HG02610 (cell line): ENCODE results near the gene TUBGCP2.

ENCODE experiments used
- ATAC-seq: cut with Tn5 transposase; IDR thresholded peaks from one replicate; pipeline ENCODE4 v1.9.1; 2021; ENCODE audit warnings: mild to moderate bottlenecking, moderate library complexity; ENCODE audit not compliant: unreplicated experiment

TUBGCP2 gene

GRCh38 chr10:133309100-133309719, 538 bp upstream of the TUBGCP2 start:
- peak; percentile 66 for ATAC-seq

GRCh38 chr10:133307776-133308420, 774 bp downstream of the TUBGCP2 start:
- ATAC-seq, result peak; percentile 25

- ATAC-seq, result no peak
These were observed 1.7 kb downstream of the TUBGCP2 start for GRCh38 chr10:133306941-133307379.

- ATAC-seq, result no peak
These were observed 2.6 kb downstream of the TUBGCP2 start for GRCh38 chr10:133306097-133306476.

GRCh38 chr10:133303206-133303605, 5.5 kb downstream of the TUBGCP2 start:
- ATAC-seq, result no peak

- no peak for ATAC-seq
These were observed 6.4 kb downstream of the TUBGCP2 start for GRCh38 chr10:133302230-133302629.

GRCh38 chr10:133299738-133300137, 8.9 kb downstream of the TUBGCP2 start:
- no peak for ATAC-seq

GRCh38 chr10:133299224-133299623, 9.4 kb downstream of the TUBGCP2 start:
- no peak for ATAC-seq

GRCh38 chr10:133298466-133298865, 10.2 kb downstream of the TUBGCP2 start:
- no peak for ATAC-seq

GRCh38 chr10:133297504-133297903, 11.2 kb downstream of the TUBGCP2 start:
- no peak for ATAC-seq

GRCh38 chr10:133295426-133296320, 13.0 kb downstream of the TUBGCP2 start:
- ATAC-seq, result no peak

GRCh38 chr10:133294189-133294588, 14.5 kb downstream of the TUBGCP2 start:
- ATAC-seq, result no peak

- no peak for ATAC-seq
These were observed 14.9 kb downstream of the TUBGCP2 start for GRCh38 chr10:133293810-133294119.

- ATAC-seq, result no peak
These were observed 15.5 kb downstream of the TUBGCP2 start for GRCh38 chr10:133292919-133293809.

GRCh38 chr10:133289761-133290160, 18.9 kb downstream of the TUBGCP2 start:
- ATAC-seq, result no peak

- ATAC-seq, result no peak
These were observed 20.7 kb downstream of the TUBGCP2 start for GRCh38 chr10:133287832-133288500.

GRCh38 chr10:133286366-133286765, 22.3 kb downstream of the TUBGCP2 start:
- ATAC-seq, result no peak

GRCh38 chr10:133285217-133285616, 23.5 kb downstream of the TUBGCP2 start:
- no peak for ATAC-seq

GRCh38 chr10:133283931-133284330, 24.7 kb downstream of the TUBGCP2 start:
- ATAC-seq, result no peak

GRCh38 chr10:133282846-133283390, 25.8 kb downstream of the TUBGCP2 start:
- no peak for ATAC-seq
